ENCODE data around the gene GPR137B. TPM values are rescaled to one million over a fixed set of nuclear protein-coding genes. Genes with fewer than 3 reads are reported as not detected.

GPR137B gene
- total and polyA plus RNA-seq, 4 donors = 2.2 to 8.6 (median 5.3) TPM

DNA sequence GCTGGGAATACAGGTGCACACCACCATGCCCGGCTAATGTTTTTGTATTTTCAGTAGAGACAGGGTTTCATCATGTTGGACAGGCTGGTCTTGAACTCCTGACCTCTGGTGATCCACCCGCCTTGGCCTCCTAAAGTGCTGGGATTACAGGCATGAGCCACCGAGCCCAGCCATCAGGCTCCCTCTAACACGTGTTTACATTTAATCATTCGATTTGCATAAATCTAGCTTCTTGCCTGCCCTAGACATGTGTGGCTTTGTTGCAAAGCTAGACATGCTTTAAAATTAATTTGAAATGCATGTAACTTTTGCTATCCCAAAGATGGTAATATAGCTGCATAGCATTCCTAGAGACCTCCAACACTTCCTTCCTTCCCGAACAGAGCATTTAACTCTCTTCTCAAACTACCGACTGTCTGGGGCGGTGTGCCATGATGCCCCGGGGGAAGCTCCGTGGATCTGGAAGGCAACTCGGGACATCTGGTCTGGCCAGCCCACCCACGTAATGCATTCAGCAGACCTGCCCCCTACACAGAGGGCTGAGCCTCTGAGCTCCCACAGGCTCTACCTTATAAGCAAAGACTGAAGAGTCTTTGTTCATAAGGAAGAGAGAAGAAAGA lies 42.9 kb upstream of the GPR137B start:
- Histone ChIP-seq H3K27me3 (ENCODE audit: control insufficient read depth in 4 of 4, insufficient read depth in 4 of 4, low read length in 3 of 4) (no peaks in the 10 kb centered on the region), H3K4me1 (ENCODE audit: control insufficient read depth in 4 of 4, insufficient read depth in 4 of 4, low read length in 3 of 4) (peaks cover 0 to 3% (median 2%) of the 10 kb centered on the region in 4 donors), H3K27ac (ENCODE audit: low read depth in 1 of 2, low read length in 2 of 2) (no peak overlapping the region), H3K9me3 (ENCODE audit: control insufficient read depth in 4 of 4, low read length in 3 of 4) (peaks cover 0 to 3% (median 0%) of the 10 kb centered on the region in 4 donors), H3K9ac (ENCODE audit: low read depth in 1 of 2, low read length in 2 of 2) (no peak overlapping the region), H3K4me3 (ENCODE audit: low read depth in 1 of 3, low read length in 3 of 3) (no peak overlapping the region), H3K36me3 (ENCODE audit: control insufficient read depth in 4 of 4, insufficient read depth in 3 of 4, low read depth in 1 of 4, low read length in 3 of 4) (no peaks in the 10 kb centered on the region)
- no peak for TF ChIP-seq FOXA1 (IDR thresholded peaks at IDR 0.05)
- TF ChIP-seq CTCF (IDR thresholded peaks at IDR 0.05; ENCODE audit: low read depth, low read length, missing input control) = no peak
- no peak for TF ChIP-seq NR2F2 (IDR thresholded peaks at IDR 0.05)
- no peak for TF ChIP-seq EGR1 (IDR thresholded peaks at IDR 0.05; ENCODE audit: low read depth in 2 of 2)
- TF ChIP-seq, protein P1, sequence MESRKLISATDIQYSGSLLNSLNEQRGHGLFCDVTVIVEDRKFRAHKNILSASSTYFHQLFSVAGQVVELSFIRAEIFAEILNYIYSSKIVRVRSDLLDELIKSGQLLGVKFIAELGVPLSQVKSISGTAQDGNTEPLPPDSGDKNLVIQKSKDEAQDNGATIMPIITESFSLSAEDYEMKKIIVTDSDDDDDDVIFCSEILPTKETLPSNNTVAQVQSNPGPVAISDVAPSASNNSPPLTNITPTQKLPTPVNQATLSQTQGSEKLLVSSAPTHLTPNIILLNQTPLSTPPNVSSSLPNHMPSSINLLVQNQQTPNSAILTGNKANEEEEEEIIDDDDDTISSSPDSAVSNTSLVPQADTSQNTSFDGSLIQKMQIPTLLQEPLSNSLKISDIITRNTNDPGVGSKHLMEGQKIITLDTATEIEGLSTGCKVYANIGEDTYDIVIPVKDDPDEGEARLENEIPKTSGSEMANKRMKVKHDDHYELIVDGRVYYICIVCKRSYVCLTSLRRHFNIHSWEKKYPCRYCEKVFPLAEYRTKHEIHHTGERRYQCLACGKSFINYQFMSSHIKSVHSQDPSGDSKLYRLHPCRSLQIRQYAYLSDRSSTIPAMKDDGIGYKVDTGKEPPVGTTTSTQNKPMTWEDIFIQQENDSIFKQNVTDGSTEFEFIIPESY (IDR thresholded peaks at IDR 0.05) = no peak
- TF ChIP-seq, protein P2, sequence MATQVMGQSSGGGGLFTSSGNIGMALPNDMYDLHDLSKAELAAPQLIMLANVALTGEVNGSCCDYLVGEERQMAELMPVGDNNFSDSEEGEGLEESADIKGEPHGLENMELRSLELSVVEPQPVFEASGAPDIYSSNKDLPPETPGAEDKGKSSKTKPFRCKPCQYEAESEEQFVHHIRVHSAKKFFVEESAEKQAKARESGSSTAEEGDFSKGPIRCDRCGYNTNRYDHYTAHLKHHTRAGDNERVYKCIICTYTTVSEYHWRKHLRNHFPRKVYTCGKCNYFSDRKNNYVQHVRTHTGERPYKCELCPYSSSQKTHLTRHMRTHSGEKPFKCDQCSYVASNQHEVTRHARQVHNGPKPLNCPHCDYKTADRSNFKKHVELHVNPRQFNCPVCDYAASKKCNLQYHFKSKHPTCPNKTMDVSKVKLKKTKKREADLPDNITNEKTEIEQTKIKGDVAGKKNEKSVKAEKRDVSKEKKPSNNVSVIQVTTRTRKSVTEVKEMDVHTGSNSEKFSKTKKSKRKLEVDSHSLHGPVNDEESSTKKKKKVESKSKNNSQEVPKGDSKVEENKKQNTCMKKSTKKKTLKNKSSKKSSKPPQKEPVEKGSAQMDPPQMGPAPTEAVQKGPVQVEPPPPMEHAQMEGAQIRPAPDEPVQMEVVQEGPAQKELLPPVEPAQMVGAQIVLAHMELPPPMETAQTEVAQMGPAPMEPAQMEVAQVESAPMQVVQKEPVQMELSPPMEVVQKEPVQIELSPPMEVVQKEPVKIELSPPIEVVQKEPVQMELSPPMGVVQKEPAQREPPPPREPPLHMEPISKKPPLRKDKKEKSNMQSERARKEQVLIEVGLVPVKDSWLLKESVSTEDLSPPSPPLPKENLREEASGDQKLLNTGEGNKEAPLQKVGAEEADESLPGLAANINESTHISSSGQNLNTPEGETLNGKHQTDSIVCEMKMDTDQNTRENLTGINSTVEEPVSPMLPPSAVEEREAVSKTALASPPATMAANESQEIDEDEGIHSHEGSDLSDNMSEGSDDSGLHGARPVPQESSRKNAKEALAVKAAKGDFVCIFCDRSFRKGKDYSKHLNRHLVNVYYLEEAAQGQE (IDR thresholded peaks at IDR 0.05) = no peak
- no peak for TF ChIP-seq SP1 (IDR thresholded peaks at IDR 0.05)
- TF ChIP-seq GABPA (IDR thresholded peaks at IDR 0.05 in 1 of 2, conservative IDR thresholded peaks at IDR 0.05 in 1 of 2) = no peak
- DNase-seq (ENCODE audit: low spot score) = no peak
- 82% methylated on average over 12 of the region's 12 CpGs for WGBS

DNA sequence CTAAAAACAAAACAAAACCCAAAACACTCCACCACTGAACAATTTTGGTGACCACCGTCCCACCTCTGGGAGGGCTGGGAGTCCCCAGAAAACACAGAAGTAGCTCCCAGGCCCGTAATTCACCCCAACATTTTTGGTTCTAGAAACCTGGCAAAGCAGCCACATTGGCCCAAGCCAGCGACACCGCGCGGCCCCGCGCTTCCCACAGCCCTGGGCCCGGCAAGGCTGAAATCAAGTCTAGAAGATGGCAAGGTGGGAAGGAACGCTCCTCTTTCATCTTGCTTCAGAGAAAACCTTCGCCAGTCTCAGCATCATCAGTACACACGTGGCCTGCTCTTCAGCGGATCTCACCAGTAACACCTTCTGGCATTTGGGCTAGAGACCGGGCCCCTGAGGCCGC lies 41.5 kb upstream of the GPR137B start:
- Histone ChIP-seq H3K27me3 (ENCODE audit: control insufficient read depth in 4 of 4, insufficient read depth in 4 of 4, low read length in 3 of 4) (no peaks in the 10 kb centered on the region), H3K9ac (ENCODE audit: low read depth in 1 of 2, low read length in 2 of 2) (no peak overlapping the region), H3K36me3 (ENCODE audit: control insufficient read depth in 4 of 4, insufficient read depth in 3 of 4, low read depth in 1 of 4, low read length in 3 of 4) (no peaks in the 10 kb centered on the region), H3K9me3 (ENCODE audit: control insufficient read depth in 4 of 4, low read length in 3 of 4) (peaks cover 0 to 3% (median 0%) of the 10 kb centered on the region in 4 donors), H3K27ac (ENCODE audit: low read depth in 1 of 2, low read length in 2 of 2) (no peak overlapping the region), H3K4me3 (ENCODE audit: low read depth in 1 of 3, low read length in 3 of 3) (no peak overlapping the region), H3K4me1 (ENCODE audit: control insufficient read depth in 4 of 4, insufficient read depth in 4 of 4, low read length in 3 of 4) (peaks cover 0 to 3% (median 2%) of the 10 kb centered on the region in 4 donors)
- no peak for DNase-seq (ENCODE audit: low spot score)
- TF ChIP-seq, protein P3, sequence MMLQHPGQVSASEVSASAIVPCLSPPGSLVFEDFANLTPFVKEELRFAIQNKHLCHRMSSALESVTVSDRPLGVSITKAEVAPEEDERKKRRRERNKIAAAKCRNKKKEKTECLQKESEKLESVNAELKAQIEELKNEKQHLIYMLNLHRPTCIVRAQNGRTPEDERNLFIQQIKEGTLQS (IDR thresholded peaks at IDR 0.05) = no peak
- TF ChIP-seq MAX (IDR thresholded peaks at IDR 0.05) = no peak
- no peak for TF ChIP-seq NR2F2 (IDR thresholded peaks at IDR 0.05)
- no peak for TF ChIP-seq CTCF (IDR thresholded peaks at IDR 0.05; ENCODE audit: low read depth, low read length, missing input control)
- TF ChIP-seq FOXA1 (IDR thresholded peaks at IDR 0.05) = no peak
- TF ChIP-seq, protein P1 (IDR thresholded peaks at IDR 0.05) = no peak
- no peak for TF ChIP-seq SP1 (IDR thresholded peaks at IDR 0.05)
- 96% methylated on average over 15 of the region's 15 CpGs for WGBS
